ENCODE results near the gene PHOX2B. TPM values are rescaled to one million over a fixed set of nuclear protein-coding genes. Genes with fewer than 3 reads are reported as not detected.

The PHOX2B gene
- total and polyA plus RNA-seq, 12 donors = not detected

GRCh38 chr4:41722181-41722580 is 26.3 kb downstream of the PHOX2B start:
- Histone ChIP-seq H3K36me3 (no peaks in the 10 kb centered on the region), H3K27ac (no peak overlapping the region), H3K4me1 (no peaks in the 10 kb centered on the region), H3K27me3 (peaks cover 0 to 89% (median 67%) of the 10 kb centered on the region in 7 donors), H3K9me3 (peaks cover 0 to 25% (median 8%) of the 10 kb centered on the region in 11 donors), H3K4me3 (no peak overlapping the region)
- intact Hi-C loops (cut with DNase I) = no loop called here
- no peak for DNase-seq
- WGBS, 2 donors = 90 to 100% methylated on average over 1 of the region's 1 CpG
- ATAC-seq = no peak
- TF ChIP-seq, protein P1, sequence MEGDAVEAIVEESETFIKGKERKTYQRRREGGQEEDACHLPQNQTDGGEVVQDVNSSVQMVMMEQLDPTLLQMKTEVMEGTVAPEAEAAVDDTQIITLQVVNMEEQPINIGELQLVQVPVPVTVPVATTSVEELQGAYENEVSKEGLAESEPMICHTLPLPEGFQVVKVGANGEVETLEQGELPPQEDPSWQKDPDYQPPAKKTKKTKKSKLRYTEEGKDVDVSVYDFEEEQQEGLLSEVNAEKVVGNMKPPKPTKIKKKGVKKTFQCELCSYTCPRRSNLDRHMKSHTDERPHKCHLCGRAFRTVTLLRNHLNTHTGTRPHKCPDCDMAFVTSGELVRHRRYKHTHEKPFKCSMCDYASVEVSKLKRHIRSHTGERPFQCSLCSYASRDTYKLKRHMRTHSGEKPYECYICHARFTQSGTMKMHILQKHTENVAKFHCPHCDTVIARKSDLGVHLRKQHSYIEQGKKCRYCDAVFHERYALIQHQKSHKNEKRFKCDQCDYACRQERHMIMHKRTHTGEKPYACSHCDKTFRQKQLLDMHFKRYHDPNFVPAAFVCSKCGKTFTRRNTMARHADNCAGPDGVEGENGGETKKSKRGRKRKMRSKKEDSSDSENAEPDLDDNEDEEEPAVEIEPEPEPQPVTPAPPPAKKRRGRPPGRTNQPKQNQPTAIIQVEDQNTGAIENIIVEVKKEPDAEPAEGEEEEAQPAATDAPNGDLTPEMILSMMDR (IDR thresholded peaks at IDR 0.05) = no peak

DNA sequence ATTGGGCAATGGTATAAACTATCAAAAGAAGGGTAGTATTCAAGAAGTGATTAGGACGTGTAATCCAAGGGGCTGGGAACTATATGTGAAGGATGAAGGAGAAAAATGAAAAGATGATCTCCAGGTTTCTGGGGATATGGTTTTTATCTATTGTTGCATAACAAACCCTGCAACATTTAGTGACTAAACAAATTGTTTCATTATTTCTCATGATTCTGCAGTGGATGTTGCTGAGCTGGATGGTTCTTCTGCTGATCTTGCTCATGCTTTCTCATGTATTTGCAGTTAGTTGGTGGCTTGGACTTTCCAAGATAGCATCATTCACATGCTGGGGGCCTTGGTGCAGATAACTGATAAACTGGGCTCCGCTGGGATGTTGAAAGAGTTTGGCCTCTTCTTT is 29.1 kb downstream of the PHOX2B start:
- no peaks in the 10 kb centered on the region for H3K4me1 ChIP-seq
- no peaks in the 10 kb centered on the region for H3K9me3 ChIP-seq
- peaks cover 0 to 91% (median 49%) of the 10 kb centered on the region in 7 donors for H3K27me3 ChIP-seq
- ATAC-seq (no peak), DNase-seq (no peak)
- WGBS, 2 donors = 82 to 87% methylated on average over 2 of the region's 2 CpGs
- no peak overlapping the region for H3K4me3 ChIP-seq
- H3K36me3 ChIP-seq = no peaks in the 10 kb centered on the region
- no peak overlapping the region for H3K27ac ChIP-seq
- intact Hi-C loops (cut with DNase I) = no loop called here
- TF ChIP-seq, protein P1 (IDR thresholded peaks at IDR 0.05) = no peak

DNA sequence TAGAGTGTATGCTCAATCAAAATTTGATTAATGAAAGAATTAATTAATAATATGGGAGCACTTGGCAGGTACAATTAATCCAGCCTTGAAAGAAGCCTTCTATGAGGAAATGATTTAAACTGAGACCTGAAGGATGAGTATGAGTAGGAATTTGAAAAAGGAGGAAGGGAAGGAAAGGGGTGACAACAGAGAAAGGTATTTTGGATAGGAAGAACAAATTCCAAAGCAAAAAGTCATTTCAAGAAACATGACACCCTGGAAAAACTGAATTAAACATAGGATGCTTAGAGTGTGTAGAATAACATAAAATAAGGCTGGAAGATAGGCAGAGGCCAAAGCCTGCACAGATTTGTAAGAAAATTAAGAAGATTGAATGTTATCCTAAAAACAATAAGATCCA is 29.6 kb downstream of the PHOX2B start:
- H3K4me1 ChIP-seq = no peaks in the 10 kb centered on the region
- no peak for DNase-seq
- intact Hi-C loops (cut with DNase I) = no loop called here

DNA sequence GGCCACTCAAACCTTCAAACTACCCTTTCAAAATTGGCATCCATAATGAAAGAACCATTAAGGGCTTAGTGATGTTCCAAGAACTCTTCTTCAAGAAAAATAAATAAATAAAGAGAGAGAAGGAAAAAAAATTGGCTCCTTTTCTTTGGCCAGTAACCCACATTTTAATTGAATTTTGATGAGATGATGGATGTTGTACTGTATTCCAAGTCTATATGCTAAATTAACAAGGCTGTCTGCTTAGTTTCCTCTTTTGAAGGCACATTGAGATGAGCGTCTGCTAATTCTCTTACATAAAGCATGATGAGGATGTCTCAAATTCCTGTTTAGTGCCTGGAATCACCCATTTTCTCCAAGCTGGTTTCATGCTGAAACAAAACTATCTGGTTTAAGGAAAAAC is 33.4 kb downstream of the PHOX2B start:
- DNase-seq (no peak), ATAC-seq (no peak)
- Histone ChIP-seq H3K4me1 (no peaks in the 10 kb centered on the region), H3K27ac (no peak overlapping the region), H3K9me3 (no peaks in the 10 kb centered on the region), H3K36me3 (no peaks in the 10 kb centered on the region), H3K4me3 (no peak overlapping the region), H3K27me3 (peaks cover 0 to 80% (median 45%) of the 10 kb centered on the region in 7 donors)
- WGBS, 2 donors = 68 to 73% methylated on average over 1 of the region's 1 CpG
- TF ChIP-seq, protein P1 (IDR thresholded peaks at IDR 0.05) = no peak
- intact Hi-C loops (cut with DNase I) = no loop called here

More for the DNA sequence above, 29.6 kb downstream of the PHOX2B start:
- no peak for ATAC-seq
- TF ChIP-seq, protein P1 (IDR thresholded peaks at IDR 0.05) = no peak
- H3K27me3 ChIP-seq = peaks cover 0 to 92% (median 54%) of the 10 kb centered on the region in 7 donors
- no peaks in the 10 kb centered on the region for H3K36me3 ChIP-seq
- no peak overlapping the region for H3K27ac ChIP-seq
- H3K9me3 ChIP-seq = no peaks in the 10 kb centered on the region
- no peak overlapping the region for H3K4me3 ChIP-seq
